Measurements from ENCODE around the gene MDM2.
"Not testable (repeated sequence)": the region's sequence is repeated elsewhere in the genome, so short reads cannot be mapped to it uniquely, and the experiment has no call there.

MDM2 gene

DNA sequence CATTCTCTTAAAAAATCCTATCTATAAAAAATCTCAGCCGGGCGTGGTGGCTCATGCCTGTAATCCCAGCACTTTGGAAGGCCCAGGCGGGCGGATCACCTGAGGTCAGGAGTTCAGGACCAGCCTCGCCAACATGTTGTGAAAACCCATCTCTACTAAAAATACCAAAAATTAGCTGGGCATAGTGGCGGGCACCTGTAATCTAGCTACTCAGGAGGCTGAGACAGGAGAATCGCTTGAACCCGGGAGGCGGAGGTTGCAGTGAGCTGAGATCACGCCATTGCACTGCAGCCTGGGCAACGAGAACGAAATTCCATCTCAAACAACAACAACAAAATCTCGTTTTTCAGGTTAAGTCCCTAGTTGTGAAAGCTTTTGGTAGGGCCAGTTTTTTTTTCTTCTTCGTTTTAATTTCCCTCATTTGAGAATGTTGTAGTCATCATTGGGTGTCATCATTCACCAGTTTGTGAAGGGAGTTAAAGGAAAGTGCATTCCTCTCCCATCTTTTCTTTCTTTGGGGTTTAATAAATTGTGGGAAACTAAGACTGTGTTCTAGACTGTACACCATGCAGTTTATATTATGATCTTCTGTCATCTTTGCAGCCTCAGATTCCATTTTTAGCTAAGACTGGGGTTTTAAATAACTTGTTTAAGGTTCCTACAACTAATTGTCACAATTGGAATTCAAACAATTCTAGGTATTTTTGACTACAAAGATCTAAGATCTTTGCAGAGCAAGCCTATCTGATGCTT, 23.9 kb downstream of the MDM2 start:
- DNase-seq = no peak

DNA sequence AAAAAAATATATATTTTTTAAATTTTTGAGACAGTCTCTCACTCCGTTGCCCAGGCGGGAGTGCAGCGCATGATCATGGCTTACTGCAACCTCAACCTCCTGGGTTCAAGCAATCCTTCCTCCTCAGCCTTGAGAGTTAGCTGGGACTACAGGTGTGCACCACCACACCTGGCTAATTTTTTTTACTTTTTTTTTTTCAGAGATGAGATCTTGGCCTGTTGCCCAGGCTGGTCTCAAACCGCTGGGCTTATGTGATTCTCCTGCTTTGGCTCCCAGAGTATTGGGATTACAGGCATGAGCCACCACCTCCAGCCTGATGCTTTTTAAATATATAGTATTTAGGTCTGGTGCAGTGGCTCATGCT, 24.5 kb downstream of the MDM2 start:
- no peak for DNase-seq

DNA sequence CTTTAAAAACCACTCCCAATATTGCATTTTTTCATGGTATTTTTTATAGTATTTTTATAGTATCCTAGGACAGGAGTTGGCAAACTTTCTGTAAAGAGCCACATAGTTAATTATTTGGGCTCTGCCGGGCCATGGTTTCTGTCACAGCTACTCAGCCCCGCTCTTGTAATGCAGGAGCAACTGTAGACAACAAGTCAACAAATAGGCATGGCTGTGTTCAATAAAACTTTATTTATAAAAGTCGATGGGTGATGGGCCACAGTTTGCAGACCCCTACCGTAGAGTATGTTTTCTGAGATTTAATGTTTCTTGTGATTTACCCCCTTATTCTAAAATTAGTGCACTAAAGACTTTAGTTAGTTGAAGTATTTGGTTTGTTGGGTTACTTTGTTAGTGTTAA, 25.5 kb downstream of the MDM2 start:
- no peak for DNase-seq

DNA sequence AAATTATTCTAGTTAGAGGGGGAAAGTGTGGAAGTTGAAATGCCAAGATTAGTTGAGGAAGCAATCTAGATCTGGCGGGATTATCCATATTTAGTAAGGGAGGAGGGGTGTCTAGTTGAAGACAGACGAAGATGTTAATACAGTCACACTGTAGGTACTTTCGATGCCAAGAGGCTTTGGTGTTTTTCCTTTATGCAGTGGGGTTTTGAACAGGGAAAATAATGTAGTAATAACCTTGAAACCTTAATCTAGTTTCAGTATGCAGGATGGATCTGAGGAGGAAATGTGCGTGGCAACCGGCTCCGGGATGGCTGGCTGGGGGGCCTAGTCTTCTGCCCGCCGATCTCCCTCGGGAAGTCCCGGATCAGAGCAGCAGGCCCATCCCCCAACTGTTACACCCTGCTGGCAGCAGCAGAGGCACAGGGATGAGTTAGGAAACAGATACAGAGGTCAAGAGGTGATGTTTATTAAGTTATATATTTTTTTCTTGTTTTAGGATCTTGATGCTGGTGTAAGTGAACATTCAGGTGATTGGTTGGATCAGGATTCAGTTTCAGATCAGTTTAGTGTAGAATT, 27.4 kb downstream of the MDM2 start:
- no peak for DNase-seq

DNA sequence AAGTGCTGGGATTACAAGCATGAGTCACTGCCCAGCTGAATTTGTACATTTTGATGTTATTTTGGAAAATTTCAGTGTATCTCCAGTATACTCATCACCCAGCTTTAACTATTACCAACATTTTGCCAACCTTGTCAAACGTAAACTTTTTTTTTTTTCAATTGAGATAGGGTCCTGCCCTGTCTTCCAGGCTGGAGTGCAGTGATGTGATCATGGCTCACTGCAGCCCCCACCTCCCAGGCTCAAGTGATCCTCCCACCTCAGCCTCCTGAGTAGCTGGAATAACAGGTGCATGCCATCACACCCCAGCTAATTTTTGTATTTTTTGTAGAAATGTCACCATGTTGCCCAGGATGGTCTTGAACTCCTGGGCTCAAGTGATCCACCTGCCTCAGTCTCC, 29.2 kb downstream of the MDM2 start:
- DNase-seq = no peak

DNA sequence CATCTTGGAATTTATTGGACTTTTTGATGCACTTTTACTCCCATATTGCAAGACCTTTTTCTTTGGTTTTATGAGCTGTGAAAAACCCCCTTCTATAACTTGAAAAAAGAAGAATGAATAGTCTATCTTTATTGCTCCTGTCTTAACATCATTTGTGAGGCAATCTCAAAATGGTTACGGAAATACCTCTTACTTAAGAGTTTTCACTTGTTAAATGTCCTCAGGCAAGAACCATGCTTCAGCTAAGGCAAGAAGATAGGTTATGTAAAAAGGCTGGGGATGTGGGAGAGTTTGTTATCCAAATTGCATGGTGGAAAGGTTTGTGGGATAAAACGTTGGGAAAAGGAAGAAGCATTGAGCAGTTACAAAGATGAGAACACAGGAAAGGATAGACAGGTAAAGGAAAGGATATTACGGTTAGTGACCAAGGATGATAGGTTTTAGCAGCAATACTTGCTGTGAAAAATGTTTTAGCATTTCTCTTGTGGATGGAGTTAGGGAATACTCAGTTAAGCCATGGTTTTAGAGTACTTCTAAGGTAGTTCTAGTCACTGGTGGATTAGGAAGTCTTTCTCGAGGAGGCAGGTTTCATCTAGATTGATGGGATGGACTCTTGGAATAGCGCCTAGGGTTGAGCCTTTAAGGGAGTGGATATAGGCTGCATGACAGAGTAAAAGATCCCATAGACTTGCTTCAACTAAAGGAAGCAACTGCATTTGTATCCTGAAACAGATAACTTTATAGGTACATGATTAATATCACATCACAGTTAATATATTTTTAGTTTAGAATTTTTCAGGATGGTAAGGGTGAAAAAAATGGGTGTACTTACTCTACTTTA, 30.3 kb downstream of the MDM2 start:
- no peak for DNase-seq

DNA sequence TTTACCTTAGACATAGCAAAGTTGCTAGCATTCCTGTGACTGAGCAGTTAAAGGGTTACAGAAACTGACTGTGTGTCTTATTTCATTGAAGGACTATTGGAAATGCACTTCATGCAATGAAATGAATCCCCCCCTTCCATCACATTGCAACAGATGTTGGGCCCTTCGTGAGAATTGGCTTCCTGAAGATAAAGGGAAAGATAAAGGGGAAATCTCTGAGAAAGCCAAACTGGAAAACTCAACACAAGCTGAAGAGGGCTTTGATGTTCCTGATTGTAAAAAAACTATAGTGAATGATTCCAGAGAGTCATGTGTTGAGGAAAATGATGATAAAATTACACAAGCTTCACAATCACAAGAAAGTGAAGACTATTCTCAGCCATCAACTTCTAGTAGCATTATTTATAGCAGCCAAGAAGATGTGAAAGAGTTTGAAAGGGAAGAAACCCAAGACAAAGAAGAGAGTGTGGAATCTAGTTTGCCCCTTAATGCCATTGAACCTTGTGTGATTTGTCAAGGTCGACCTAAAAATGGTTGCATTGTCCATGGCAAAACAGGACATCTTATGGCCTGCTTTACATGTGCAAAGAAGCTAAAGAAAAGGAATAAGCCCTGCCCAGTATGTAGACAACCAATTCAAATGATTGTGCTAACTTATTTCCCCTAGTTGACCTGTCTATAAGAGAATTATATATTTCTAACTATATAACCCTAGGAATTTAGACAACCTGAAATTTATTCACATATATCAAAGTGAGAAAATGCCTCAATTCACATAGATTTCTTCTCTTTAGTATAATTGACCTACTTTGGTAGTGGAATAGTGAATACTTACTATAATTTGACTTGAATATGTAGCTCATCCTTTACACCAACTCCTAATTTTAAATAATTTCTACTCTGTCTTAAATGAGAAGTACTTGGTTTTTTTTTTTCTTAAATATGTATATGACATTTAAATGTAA, 31.5 kb downstream of the MDM2 start:
- DNase-seq = no peak

DNA sequence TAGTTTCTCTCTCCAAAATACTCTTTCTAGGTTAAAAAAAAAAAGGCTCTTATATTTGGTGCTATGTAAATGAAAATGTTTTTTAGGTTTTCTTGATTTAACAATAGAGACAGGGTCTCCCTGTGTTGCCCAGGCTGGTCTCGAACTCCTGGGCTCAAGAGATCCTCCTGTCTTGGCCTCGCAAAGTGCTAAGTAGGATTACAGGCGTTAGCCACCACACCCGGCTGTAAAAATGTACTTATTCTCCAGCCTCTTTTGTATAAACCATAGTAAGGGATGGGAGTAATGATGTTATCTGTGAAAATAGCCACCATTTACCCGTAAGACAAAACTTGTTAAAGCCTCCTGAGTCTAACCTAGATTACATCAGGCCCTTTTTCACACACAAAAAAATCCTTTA, 33.2 kb downstream of the MDM2 start:
- DNase-seq = not testable (repeated sequence)

DNA sequence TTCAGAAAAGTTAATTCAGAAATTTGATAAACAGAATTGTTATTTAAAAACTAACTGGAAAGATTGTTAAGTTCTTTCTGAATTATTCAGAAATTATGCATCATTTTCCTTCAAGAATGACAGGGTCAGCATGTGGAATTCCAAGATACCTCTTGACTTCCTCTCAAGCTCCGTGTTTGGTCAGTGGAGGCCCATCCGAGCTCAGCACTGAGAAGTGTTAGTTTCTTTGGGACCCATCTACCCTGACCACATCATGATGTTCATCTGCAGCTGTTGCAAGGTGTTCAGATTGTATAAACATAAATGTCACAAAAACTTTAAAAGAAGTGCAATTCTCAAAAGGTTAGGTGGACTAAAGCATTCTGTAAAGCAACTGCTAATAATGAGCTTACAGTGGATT, 33.7 kb downstream of the MDM2 start:
- no peak for DNase-seq

DNA sequence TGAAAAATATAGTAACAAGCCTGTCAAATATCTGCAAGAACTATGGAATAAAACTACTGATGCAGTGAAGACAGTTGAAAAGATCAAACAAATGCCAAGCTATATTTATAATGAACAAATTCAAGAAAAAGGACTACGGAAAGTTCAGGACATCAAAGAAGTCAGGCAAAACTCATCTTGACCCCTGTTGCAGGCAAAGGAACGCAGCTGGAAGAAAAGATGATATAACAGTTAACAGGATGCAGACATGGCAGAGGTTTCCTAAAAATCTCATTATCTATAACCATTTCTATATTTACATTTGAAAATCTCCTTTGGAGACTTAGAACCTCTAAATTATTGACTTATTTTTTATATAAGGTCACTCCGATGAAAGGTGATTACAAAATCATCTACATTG, 34.1 kb downstream of the MDM2 start:
- no peak for DNase-seq

DNA sequence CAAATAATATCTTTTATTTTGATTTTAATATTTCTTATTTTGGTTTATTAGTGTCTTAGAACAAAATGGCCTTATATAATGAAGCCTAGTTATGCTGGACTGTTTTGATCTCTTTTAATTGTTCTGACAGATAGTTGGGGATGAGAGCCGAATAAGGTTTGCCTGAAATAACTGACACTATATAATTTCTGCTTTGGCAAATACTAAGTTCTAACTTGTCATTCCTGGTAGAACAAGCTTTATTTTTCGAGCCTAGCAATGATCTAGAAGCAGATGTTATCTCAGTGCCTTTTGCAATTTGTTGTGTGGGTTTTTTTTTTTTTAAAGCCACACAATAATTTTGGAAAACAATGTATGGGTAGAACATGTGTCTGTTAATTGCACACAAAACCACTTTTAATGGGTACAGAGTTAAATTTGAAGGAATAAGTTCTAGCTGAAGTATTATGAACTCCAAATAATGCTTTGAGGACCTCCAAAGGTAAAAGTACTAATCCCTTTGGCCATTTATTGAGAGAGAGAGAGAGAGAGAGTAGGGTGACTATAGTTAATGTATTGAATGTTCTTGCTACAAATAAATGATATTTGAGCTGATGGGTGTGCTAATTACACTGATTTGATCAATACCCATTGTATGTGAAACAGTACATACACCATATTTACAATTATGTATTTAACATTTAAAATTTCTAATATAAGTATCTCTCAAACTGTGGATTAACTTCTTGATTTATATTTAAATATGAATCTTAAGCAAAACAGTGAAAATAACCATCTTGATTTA, 35.0 kb downstream of the MDM2 start:
- DNase-seq = no peak

DNA sequence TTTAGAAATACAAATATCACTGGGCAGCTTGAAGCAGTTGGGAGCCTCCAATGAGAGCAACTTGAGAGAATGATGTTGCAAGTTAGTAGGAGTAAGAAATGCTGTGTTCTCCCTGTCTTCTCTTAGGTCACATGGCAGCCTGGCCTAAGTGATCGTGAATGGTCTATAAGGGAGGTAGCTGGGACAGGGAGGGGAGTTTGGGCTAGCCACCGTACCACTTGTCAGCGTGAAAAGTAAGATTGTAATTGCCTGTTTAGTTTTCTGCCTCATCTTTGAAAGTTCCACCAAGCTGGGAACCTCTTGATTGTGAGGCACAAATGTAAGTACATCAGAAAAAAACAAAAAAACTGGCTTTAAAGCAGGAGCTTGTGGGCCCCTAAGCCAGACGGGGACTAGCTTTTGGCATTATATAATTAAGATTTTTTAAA, 36.4 kb downstream of the MDM2 start:
- DNase-seq = no peak

DNA sequence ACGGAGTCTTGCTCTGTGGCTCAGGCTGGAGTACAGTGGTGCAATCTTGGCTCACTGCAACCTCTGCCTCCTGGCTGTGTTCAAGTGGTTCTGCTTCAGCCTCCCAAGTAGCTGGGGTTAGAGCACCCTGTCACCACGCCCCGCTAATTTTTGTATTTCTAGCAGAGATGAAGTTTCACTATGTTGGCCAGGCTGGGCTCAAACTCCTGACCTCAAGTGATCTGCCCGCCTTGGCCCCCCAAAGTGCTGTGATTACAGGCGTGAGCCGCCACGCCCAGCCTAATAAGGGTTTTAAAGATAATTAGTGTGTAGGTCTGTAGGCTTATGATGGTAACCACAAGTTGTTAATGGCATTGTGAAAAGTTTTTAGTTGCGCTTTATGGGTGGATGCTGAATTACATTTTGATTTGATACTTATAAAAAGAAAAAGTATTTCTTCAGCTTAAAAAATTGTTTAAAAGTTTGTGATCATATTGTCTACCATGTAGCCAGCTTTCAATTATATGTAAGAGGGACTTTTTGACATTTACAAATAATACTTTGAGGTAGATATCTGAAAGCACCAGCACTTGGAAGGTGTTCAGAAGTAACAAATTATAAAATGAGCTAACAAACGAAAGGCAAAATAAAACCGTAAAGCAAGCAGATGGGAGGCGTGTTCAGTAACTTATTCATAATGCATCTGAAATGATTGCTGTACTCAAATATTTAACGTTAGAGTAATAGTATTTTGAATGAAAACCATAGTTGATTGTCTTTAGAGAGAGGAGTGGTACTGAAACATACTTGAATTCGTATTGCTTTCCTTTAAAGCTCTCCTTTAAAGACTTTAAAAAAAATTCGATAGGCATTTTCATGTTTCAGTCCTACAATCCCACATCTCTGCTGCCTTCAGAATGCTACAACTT, 37.1 kb downstream of the MDM2 start:
- no peak for DNase-seq

DNA sequence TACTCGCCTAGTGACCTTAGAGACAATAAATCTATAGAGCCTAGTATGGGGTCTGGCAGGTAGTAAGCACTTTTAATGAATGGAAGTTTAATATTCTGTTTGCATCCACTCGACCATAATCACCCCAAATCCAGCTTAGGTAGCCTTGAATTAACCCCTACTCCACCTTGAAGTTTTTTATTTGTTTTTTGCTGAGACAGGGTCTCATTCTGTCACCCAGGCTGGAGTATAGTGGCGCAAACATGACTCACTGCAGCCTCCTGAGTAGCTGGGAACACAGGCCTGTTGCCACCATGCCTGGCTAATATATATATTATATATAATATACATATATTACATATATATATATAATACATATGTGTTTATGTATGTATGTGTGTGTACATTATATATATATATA, 38.8 kb downstream of the MDM2 start:
- no peak for DNase-seq

DNA sequence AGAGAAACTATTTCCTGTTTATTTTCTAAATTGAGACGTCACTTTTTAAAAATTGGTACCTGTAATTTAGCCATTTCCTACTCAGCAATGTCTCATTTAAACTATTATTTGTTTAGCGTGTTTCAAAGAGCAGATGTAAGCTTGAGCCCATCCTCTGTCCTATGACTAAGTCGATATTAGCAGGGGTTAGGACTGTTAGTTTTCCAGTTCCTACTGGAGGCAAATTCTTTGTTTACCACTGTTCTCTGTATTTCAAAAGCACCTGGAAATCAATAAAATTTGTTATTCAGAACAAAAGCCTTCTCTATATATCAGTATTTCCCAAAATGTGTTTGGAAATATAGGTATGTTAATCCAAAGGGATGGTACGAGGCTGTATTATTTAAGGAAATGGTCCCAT, 42.4 kb downstream of the MDM2 start:
- DNase-seq = no peak

DNA sequence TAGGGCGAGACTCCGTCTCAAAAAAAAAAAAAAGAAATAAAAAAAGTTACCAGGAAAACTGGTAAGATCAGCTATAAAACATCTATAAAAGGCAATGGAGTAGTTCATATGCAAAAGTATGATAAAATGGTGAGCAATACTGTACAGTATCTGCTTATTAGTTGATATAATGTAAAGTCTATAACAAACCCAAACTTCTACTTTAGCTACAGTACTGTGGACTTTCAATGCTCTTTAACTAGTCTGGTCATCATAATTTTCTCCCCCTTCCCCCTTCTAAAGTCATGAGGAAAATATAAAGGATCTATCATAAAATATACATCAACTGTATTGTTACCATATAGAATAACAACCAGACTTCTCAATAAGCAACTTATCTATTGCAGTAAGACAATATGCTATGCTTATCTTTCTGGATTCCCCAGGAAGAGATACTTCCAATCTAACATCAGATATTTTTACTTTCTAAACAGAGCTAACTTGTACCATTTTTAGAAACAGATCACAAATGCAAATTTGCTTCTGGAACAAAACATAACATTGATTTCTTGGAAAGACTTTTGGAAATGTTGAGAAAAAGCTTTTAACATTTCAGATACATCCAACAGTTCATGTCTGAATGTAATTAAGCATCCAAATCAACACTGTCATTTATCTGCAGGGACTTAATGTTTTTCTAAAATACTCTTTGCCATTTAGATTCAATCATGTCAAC, 43.8 kb downstream of the MDM2 start:
- no peak for DNase-seq

DNA sequence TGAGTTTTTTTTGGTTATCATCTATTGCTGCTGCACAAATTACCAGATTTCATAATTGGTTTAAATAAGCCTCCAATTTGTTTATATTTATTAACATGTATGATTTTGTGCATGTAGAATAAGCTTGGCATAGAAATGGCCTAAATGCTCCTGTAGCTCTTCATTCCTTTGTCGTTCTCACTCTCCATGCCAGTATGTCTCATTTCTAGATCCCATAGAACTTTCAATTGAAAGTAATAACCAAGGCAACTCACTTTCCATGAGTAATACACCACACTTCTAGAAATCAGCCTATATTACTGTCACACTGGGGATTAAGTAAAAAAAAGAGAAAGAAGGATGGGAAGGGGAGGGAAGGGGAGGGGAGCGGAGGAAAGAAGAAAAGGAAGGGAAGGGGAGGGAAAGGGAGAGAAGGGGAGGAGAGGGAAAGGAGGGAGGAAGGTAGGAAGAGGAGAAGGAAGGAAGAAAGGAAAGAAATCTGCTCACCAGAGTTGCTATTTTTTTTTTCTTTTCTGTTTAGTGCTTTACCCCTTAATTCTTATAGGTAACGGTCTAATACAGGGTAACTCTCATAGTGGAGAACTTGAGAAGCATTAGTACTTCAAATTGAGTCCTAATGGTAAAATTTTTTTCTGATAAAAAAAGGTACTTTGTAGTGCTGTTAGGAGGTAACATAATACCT, 45.6 kb downstream of the MDM2 start:
- no peak for DNase-seq

DNA sequence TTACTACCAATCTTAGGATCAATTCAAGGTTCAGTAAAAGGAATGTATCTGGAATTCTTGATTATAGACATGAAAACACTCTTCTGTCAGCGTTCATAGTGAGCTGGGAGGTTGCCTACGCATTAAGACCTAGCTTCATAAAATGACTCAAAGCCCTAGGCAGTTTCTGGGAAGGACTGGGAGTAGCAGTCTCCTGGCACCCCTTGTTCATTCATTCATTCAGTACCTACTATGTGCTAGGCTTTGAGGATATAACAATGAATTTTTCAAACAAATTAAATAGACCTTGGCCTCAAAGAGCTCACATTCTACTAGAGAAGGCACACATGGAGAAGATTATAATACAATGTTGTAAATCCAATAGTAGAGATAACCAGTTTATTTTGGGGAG, 46.1 kb downstream of the MDM2 start:
- no peak for DNase-seq

DNA sequence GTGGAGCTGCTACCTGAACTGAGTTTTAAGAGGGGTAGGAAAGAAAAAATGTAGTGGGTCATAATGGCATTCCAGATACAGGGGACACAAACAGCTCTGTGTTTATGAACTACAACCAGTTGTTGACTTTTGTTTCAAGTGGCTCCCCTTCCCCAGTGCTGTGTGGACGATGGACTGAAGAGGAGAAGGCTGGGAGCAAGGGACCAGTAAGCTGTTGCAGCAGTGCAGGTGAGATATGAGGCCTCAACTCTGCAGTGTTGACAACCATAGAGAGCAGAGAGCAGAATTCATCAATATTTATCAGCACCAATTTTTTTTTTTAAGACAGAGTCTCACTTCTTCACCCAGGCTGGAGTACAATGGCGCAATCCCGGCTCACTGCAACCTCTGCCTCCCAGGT, 46.6 kb downstream of the MDM2 start:
- no peak for DNase-seq

DNA sequence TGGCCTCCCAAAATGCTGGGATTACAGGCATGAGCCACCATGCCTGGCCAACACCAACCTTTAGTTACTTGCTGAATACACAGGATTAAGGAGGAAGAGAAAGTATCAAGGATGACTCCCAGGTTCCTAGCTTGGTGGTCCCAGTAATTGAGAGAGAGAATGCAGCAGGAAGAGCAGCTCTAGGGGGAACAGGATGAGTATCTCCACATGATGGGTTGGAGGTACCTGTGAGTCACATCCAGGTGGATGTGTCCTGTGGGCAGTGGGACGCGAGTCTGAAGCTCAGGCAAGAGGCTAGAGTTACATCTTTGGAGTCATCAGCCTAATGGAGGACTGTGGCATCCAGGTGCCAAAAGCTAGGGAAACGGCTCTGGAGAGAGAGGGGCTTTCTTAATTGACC, 47.1 kb downstream of the MDM2 start:
- DNase-seq = no peak

All from stimulated activated CD4-positive, alpha-beta T cell treated with anti-CD3 and anti-CD28 coated beads, Interleukin-2, amount 100 ng/mL, for 24 hours (primary cell).